HEK293 (cell line): ENCODE data around the gene GMPR.

Experiments used
- CTCF ChIA-PET: fragments of 350-600 bp; formaldehyde crosslinking; extraction: SDS; loops from one replicate; lab custom pipeline; 2021; ENCODE audit warnings: antibody characterized with exemption; lab: Yijun Ruan, JAX
- POLR2A ChIA-PET: fragments of 300-600 bp; formaldehyde crosslinking; extraction: SDS; loops from one replicate; lab custom pipeline; 2020; ENCODE audit warnings: antibody characterized with exemption, inconsistent platforms; lab: Yijun Ruan, JAX
- H3K27ac ChIP-seq: fragments of 200-500 bp; sonication (Bioruptor generic); 2 replicates; pipeline ENCODE4 v1.5.1; 2014; ENCODE audit warnings: low read depth, low read length, control low read depth, inconsistent platforms; ENCODE audit errors: extremely low read depth
- H3K36me3 ChIP-seq, 2 experiments: fragments of 200-500 bp in 1 of 2; sonication (Bioruptor generic) in 1 of 2; 1 replicate in 1 of 2; 2 replicates in 1 of 2; pipeline ENCODE4 v1.5.1; 2014 to 2017; ENCODE audit warnings: inconsistent platforms in 2 of 2, low read length in 2 of 2; ENCODE audit not compliant: control insufficient read depth in 2 of 2, insufficient read depth in 1 of 2
- H3K4me1 ChIP-seq: fragments of 200-500 bp; sonication (Bioruptor generic); 2 replicates; pipeline ENCODE4 v1.5.1; 2014; ENCODE audit warnings: mild to moderate bottlenecking, low read length, inconsistent platforms; ENCODE audit not compliant: control insufficient read depth, insufficient read depth
- H3K4me3 ChIP-seq: 2 replicates; pipeline ENCODE4 v1.5.1; 2011; ENCODE audit warnings: low read depth, mild to moderate bottlenecking, control low read depth, low read length, moderate library complexity
- H3K9me3 ChIP-seq: fragments of 200-500 bp; sonication (Bioruptor generic); 2 replicates; pipeline ENCODE4 v1.5.1; 2014; ENCODE audit warnings: low read depth, low read length, inconsistent platforms; ENCODE audit not compliant: control insufficient read depth, insufficient read depth
- SCRT1 ChIP-seq: fragments of 450-650 bp; formaldehyde crosslinking; IDR thresholded peaks from 2 replicates; pipeline ENCODE4 v1.5.1; 2016; ENCODE audit warnings: missing biosample characterization, missing genetic modification characterization, borderline replicate concordance
- ZBTB44 ChIP-seq: fragments of 450-650 bp; IDR thresholded peaks from 2 replicates; pipeline ENCODE4 v1.5.1; 2018; ENCODE audit warnings: missing biosample characterization, mild to moderate bottlenecking, missing genetic modification characterization
- ZFHX2 ChIP-seq: fragments of 450-650 bp; formaldehyde crosslinking; conservative IDR thresholded peaks from 2 replicates; pipeline ENCODE4 v1.5.1; 2016; ENCODE audit warnings: missing biosample characterization, missing genetic modification characterization
- ZNF112 ChIP-seq: fragments of 450-650 bp; formaldehyde crosslinking; IDR thresholded peaks from 2 replicates; pipeline ENCODE4 v1.5.0; 2017; ENCODE audit warnings: missing biosample characterization, missing genetic modification characterization
- ZNF24 ChIP-seq: fragments of 450-650 bp; formaldehyde crosslinking; IDR thresholded peaks from 2 replicates; pipeline ENCODE4 v1.5.1; 2016; ENCODE audit warnings: missing biosample characterization, missing genetic modification characterization
- ZNF354C ChIP-seq: fragments of 450-650 bp; formaldehyde crosslinking; IDR thresholded peaks from 2 replicates; pipeline ENCODE4 v1.5.1; 2016; ENCODE audit warnings: missing biosample characterization, missing genetic modification characterization, low read depth, borderline replicate concordance
- ZNF529 ChIP-seq: fragments of 450-650 bp; formaldehyde crosslinking; IDR thresholded peaks from 2 replicates; pipeline ENCODE4 v1.5.1; 2017; ENCODE audit warnings: missing genetic modification characterization, missing biosample characterization; ENCODE audit not compliant: insufficient replicate concordance
- ZNF664 ChIP-seq: fragments of 450-650 bp; formaldehyde crosslinking; IDR thresholded peaks from 2 replicates; pipeline ENCODE4 v1.5.1; 2016; ENCODE audit warnings: missing biosample characterization, missing genetic modification characterization
- ZNF76 ChIP-seq: fragments of 450-650 bp; formaldehyde crosslinking; IDR thresholded peaks from 2 replicates; pipeline ENCODE4; 2016; ENCODE audit warnings: low read depth, missing biosample characterization, missing genetic modification characterization, borderline replicate concordance
- ZNF791 ChIP-seq: fragments of 450-650 bp; formaldehyde crosslinking; IDR thresholded peaks from 2 replicates; pipeline ENCODE4 v1.5.1; 2016; ENCODE audit warnings: missing biosample characterization, missing genetic modification characterization
- TF ChIP-seq, protein P1 (sequence below): fragments of 450-650 bp; formaldehyde crosslinking; IDR thresholded peaks from 2 replicates; pipeline ENCODE4 v1.5.1; 2016; ENCODE audit warnings: missing biosample characterization, missing genetic modification characterization
- TF ChIP-seq, protein P2 (sequence below): fragments of 450-650 bp; formaldehyde crosslinking; IDR thresholded peaks from 2 replicates; pipeline ENCODE4 v1.5.1; 2016; ENCODE audit warnings: missing biosample characterization, missing genetic modification characterization
- TF ChIP-seq, protein P3 (sequence below): fragments of 450-650 bp; formaldehyde crosslinking; IDR thresholded peaks from 2 replicates; pipeline ENCODE4 v1.5.1; 2016; ENCODE audit warnings: missing biosample characterization, missing genetic modification characterization, borderline replicate concordance
- TF ChIP-seq, protein P4 (sequence below): fragments of 450-650 bp; formaldehyde crosslinking; IDR thresholded peaks from 2 replicates; pipeline ENCODE4 v1.5.1; 2016; ENCODE audit warnings: missing biosample characterization, missing genetic modification characterization

Gene GMPR

DNA sequence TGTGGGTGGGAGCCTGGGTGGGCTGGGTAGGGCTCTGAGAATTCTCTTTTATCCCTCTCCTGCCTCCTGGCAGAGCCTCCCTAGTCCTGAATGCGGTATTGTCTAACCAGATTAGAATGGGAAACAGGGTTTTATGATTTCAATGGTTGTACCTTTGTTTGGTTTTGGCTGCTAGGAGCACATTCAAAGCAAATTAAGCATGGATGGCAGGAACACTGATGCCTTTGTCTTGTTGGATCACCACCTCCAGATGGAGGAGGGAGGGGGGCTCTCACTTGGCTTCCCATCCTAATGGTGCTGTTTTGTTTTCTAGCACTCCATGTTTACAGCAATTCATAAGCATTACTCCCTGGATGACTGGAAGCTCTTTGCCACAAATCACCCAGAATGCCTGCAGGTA lies 11.6 kb downstream of the GMPR start (continued):
- TF ChIP-seq ZNF354C: no peak
- TF ChIP-seq ZFHX2 (tag by site-specific recombination): no peak
- TF ChIP-seq SCRT1 (tag by site-specific recombination): no peak
- TF ChIP-seq, all 188 proteins: peak for 0

- ChIA-PET CTCF (interaction anchor here (0.6 kb wide), 1 partner anchor 69 kb away, joined by 5 read pairs; no protein-coding TSS in a partner anchor), POLR2A (no interaction called here)
- TF ChIP-seq ZNF664 (tag by site-specific recombination) (no peak), ZNF791 (tag by site-specific recombination) (no peak)
- TF ChIP-seq, protein P1, sequence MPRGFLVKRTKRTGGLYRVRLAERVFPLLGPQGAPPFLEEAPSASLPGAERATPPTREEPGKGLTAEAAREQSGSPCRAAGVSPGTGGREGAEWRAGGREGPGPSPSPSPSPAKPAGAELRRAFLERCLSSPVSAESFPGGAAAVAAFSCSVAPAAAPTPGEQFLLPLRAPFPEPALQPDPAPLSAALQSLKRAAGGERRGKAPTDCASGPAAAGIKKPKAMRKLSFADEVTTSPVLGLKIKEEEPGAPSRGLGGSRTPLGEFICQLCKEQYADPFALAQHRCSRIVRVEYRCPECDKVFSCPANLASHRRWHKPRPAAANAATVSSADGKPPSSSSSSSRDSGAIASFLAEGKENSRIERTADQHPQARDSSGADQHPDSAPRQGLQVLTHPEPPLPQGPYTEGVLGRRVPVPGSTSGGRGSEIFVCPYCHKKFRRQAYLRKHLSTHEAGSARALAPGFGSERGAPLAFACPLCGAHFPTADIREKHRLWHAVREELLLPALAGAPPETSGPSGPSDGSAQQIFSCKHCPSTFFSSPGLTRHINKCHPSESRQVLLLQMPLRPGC: no peak
- Histone ChIP-seq H3K36me3 (peaks cover 8 to 32% of the 10 kb centered on the region in 2 experiments; a peak in 2 of 3 replicates), H3K4me1 (no peaks in the 10 kb centered on the region; the same call in 1 of the 2 replicates), H3K4me3 (no peak overlapping the region), H3K27ac (no peak overlapping the region), H3K9me3 (no peaks in the 10 kb centered on the region)
Observed at GRCh38 chr6:16251706-16252105, 13.3 kb downstream of the GMPR start.

DNA sequence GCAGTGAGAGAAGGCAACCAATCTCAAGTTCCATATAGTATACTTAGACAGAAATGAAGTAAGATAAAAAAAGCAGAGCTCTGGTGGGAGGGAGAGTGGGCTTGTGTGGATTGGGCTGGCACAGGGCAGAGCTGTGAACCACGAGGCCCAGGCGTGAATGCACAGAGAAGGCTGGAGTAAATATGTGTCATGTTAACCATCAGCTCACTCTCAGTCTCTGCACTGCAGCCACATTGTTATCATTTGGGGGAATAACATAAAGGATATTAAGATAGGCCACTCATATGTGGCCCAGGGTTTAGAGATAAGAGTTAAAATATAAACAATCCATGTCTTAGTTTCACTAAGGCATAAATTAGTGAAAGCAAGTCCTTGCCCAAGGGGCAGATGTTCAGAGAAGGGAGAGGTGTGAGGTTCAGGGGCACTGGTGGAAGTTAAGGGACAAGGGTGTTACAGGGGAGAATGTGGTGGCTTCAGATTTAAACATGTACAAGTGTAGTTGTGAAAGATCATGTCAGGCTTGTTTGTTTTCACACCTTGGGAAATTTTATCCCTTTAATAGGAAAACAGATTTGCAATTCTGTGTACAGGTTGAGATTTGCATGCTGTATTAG lies 14.4 kb downstream of the GMPR start:
- Histone ChIP-seq H3K9me3 (no peaks in the 10 kb centered on the region), H3K4me3 (no peak overlapping the region), H3K27ac (no peak overlapping the region), H3K36me3 (peaks cover 3 to 25% of the 10 kb centered on the region in 2 experiments; a peak in 2 of 3 replicates), H3K4me1 (no peaks in the 10 kb centered on the region; the same call in 1 of the 2 replicates)
- TF ChIP-seq, protein P2, sequence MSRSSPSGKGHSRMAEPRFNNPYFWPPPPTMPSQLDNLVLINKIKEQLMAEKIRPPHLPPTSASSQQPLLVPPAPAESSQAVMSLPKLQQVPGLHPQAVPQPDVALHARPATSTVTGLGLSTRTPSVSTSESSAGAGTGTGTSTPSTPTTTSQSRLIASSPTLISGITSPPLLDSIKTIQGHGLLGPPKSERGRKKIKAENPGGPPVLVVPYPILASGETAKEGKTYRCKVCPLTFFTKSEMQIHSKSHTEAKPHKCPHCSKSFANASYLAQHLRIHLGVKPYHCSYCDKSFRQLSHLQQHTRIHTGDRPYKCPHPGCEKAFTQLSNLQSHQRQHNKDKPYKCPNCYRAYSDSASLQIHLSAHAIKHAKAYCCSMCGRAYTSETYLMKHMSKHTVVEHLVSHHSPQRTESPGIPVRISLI (tag by site-specific recombination): no peak
- TF ChIP-seq ZNF76 (tag by site-specific recombination): no peak
- TF ChIP-seq, protein P3, sequence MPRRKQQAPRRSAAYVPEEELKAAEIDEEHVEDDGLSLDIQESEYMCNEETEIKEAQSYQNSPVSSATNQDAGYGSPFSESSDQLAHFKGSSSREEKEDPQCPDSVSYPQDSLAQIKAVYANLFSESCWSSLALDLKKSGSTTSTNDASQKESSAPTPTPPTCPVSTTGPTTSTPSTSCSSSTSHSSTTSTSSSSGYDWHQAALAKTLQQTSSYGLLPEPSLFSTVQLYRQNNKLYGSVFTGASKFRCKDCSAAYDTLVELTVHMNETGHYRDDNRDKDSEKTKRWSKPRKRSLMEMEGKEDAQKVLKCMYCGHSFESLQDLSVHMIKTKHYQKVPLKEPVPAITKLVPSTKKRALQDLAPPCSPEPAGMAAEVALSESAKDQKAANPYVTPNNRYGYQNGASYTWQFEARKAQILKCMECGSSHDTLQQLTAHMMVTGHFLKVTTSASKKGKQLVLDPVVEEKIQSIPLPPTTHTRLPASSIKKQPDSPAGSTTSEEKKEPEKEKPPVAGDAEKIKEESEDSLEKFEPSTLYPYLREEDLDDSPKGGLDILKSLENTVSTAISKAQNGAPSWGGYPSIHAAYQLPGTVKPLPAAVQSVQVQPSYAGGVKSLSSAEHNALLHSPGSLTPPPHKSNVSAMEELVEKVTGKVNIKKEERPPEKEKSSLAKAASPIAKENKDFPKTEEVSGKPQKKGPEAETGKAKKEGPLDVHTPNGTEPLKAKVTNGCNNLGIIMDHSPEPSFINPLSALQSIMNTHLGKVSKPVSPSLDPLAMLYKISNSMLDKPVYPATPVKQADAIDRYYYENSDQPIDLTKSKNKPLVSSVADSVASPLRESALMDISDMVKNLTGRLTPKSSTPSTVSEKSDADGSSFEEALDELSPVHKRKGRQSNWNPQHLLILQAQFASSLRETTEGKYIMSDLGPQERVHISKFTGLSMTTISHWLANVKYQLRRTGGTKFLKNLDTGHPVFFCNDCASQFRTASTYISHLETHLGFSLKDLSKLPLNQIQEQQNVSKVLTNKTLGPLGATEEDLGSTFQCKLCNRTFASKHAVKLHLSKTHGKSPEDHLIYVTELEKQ (tag by site-specific recombination): no peak
- TF ChIP-seq ZNF24 (tag by site-specific recombination): no peak
- no peak for TF ChIP-seq ZNF112 (tag by site-specific recombination)
- TF ChIP-seq, protein P4, sequence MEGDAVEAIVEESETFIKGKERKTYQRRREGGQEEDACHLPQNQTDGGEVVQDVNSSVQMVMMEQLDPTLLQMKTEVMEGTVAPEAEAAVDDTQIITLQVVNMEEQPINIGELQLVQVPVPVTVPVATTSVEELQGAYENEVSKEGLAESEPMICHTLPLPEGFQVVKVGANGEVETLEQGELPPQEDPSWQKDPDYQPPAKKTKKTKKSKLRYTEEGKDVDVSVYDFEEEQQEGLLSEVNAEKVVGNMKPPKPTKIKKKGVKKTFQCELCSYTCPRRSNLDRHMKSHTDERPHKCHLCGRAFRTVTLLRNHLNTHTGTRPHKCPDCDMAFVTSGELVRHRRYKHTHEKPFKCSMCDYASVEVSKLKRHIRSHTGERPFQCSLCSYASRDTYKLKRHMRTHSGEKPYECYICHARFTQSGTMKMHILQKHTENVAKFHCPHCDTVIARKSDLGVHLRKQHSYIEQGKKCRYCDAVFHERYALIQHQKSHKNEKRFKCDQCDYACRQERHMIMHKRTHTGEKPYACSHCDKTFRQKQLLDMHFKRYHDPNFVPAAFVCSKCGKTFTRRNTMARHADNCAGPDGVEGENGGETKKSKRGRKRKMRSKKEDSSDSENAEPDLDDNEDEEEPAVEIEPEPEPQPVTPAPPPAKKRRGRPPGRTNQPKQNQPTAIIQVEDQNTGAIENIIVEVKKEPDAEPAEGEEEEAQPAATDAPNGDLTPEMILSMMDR: no peak
- TF ChIP-seq ZBTB44 (tag by site-specific recombination): no peak
- no peak for TF ChIP-seq ZNF529 (tag by site-specific recombination)
- POLR2A ChIA-PET: no interaction called here
- CTCF ChIA-PET: interaction anchor here (0.6 kb wide), 1 partner anchor 14 kb away, joined by 4 read pairs; no protein-coding TSS in a partner anchor
